Globus pallidus (tissue), 1 donor: ENCODE measurements around the gene RPL22.
A peak's percentile ranks its signal among the peaks of the same experiment; 100 is the strongest.

Experiments used
- DNase-seq: peaks from one replicate; pipeline ENCODE4 v3.0.0-alpha.2; 2015; ENCODE audit warnings: low spot score

Gene RPL22

DNA sequence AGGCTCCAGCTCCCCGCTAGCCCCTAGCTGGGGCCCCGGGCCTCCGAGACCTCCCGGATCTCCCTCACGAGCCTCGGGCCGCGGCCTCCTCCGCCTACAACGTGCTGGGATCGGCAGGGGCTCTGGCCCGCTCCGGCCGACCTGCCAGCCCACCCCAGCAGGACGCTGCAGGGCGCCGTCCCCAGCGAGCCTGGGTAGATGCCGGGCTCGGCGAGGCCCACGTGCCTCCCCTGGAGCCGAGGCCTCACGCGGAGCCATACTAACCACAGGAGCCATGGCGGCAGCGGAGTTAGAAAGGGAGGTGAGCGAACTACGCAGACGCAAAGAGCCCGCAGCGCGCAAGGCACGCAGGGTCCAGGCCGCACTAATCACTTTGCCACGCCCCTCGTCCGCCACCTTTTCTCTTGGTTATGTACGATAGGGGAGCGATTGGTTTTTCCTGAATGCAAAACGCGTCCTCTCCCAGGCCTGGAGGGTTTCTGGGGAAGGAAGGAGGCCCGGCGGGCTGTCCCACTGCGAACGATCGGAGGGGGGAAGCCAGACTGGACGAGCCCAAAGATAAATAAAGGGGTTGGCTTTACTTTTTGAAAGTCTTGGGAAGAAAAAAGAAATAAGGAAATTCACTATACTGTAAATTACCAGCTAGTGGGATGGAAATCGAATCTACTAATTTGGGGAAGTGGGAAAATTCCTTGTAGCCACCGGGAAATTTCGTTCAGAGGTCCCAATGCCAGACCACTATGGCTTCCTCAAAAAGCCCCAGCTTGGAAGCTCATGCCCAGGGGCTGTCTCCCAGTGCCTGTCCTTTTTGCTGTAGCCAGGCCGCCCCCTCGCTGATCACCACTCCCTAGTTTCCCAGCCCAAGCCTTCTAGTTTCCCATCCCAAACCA lies at the start of gene RPL22:
TSS of gene RPL22 (minus strand) at position 298 of the 890 bp plus-strand sequence. CDS start at position 276, 22 bp downstream.
- peak; percentile 99 for DNase-seq

DNA sequence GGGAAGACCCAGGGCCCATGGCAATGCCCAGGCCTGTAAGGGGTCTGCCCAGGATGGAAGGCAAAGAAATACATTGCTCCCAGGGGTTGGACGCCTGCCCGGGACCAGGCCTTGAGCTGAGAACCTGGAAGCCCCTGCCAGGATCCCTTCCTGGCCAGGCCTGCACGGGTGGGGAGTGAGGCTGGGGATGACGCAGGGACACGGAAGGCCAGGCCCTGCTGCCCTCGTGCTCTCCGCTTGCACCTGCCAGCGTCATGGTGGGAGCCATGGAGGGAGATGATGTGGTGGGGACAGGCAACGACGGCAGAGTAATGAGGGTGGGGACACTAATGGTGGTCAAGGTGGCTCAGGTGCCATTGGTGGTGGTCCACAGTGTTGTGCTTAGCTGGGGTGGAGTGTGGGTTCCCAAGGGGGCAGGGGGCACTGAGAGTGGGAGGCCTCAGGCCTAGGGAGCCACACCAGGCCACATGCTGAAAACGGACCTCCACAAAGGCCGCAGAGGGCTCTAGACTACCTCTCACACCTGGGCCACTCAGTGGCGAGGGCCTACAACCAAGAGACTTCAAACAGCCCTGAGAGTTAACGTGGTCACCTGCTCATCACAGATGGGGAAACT lies 48.9 kb upstream of the RPL22 start:
- DNase-seq: no peak

DNA sequence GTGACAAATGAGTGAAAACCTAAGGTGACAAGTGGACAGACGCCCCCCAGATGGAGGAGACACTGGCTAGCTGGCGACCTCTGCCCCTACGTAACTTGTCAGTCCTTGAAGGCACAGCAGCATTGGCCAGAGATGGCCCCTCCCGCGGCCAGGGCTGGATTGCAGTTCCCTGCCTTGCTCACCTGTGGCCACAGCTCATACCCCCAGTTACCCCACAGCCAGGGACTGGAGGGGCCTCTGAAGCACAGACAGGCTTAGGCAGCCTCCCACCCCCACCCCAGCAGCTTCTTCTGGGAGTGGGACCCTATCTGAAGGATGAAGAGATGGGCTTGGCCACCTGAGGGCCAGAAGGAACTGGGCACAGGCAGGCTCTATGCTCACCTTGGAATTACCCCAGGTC lies 48.3 kb upstream of the RPL22 start:
- DNase-seq: no peak

DNA sequence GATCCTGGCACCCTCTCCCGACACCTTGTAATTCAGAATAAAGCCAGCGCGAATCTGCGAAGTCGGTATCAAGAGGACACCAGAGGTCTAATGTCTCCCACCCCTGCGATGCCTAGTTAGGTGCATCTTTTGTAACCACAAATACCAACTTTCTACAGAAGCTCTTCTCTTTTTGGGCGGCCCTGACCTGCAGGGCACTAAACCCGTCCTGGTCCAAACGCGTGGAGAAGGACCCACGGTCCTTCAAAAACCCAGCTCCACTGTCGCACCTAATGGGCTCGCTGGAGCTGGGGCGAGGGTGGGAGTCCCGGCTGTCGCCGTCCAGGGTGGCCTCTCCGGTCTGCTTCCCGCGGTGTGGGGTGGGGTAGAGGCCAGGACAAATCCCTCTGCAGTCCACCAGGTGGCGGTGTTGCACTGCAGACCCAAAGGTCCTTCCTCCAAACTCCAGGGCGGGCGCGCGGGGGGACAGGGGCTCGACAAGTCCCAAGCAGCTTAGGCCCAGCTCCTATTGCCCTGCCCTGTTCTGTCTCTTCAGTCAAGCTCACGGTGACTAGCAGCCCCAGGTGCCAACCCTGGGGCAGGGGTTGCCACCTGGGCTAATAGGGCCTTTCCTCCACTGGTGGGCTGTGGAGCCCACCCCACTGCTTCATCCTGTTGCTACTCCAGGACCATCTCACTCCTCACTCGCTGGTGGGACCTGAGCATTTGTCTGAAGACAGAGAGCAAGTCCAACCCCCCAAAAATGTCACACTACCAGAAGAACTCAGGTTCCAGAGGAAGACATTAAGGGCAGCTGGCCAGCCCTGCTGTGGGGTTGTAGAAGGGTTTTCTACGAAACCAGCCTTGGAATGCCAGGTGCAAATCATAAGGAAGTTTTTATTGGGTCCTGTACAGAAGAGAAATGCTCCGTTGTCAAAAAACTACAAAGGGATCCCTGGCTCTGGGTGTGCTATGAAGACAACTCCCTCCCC lies 47.4 kb upstream of the RPL22 start:
- DNase-seq: peak; percentile 58

DNA sequence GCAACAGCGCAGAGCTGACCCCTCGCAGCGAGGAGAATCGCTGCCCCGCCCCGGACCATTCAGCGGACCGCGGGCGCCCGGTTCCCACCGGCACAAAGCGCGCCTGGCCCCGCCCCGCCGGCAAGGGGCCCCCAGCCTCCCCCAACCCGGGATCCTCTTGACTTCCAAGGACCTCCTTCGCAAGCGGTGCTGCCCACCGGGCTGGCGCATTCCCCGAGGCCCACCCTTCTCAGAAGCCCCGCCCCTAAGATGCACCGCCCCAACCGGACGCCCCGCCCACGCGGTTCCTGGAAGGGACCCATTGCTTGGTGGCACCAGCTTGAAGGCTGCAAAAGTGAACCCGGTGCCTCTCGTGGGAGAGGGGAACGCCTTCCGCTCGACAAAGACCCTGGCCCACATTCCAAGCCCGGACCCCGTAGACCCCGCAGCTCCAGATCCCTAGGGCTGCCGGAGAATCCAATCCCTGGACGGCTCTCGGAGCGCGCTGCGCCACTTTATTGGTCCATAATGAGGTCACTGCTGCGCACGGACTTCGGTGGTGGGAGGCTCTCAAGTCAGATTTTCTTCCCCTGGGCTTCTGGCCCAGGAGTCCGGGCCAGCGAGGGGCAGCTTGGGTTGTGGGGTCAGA lies 46.6 kb upstream of the RPL22 start:
- no peak for DNase-seq

DNA sequence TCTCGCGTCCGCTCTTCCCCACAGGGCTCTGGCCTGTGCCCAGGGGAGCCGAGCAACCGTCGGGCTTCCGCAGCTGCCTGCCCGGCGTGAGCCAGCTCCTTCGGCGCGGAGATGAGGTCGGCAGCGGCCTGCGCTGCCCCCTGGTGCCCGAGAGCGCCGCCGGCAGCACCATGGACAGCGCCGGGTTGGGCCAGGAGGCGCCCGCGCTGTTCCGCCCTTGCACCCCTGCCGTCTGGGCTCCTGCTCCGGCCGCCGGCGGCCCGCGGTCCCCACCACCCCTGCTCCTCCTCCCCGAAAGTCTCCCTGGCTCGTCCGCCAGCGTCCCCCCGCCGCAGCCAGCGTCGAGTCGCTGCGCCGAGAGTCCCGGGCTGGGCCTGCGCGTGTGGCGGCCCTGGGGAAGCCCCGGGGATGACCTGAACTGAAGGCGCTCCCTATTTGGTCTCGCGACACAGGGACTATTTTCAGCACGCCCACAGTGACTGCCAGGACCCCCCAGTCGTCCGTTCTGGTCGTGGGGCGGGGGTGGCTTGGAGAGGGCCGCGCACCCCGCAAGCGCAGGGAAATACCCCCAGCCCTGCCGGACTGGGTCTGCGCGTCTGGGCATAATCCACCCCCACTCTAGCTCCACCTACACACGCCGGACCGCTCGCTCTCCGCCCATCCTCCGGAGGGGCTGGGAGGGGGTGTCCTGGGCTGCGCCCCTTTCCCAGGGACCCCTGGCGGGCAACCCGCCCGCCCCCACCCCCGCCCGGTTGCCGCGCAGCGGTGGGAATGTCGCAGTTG lies 45.9 kb upstream of the RPL22 start:
- DNase-seq: peak; percentile 62

DNA sequence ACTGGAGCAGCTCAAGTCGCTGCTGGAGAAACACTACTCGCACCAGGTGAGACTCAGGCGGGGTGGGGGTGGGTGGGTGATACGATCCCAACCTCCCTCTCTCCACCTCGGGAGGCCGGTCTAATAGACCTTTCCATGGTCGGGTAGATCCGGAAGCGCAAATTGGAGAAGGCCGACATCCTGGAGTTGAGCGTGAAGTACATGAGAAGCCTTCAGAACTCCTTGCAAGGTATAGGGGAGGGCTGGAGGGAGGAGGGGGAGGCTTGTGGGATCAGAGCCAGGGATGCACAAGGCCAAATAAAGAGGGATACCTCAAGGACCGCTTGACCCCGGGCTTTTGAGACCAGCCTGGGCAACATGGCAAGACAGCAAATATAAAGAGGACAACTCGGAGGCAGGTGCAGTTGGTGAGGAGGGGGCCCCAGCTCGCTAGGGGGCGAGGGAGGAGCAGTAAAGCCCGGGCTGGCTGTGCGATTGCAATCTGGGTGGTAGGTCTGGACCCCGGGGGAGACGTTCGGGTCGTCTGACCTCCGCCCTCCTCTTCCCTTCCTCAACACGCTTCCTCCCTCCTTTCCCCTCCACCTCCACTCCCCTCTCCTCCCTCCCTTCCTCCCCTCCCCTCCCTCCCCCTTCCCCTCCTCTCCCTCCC lies 45.1 kb upstream of the RPL22 start:
- DNase-seq: no peak

DNA sequence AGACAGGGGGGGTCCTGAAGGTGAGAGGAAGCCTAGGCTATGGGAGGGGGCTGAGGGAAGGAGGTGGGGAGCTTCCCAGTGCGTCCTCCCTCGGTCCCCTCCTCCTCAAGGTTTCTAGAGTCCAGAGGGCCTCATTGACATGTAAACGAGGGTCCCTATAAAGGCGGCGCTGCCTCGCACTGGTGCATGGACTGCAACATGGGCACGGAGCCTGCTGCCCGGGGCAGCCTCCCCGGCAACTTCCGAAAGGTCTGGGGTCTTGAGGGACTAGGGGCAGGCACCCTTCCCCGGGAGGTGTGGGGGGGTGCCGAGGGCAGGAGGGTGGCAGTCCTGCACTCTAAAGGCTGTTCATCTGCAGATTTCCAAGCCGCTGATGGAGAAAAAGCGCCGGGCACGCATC lies 44.6 kb upstream of the RPL22 start, which contains the start of gene HES3:
TSS of gene HES3 (plus strand) at position 187 of the 400 bp plus-strand sequence. CDS start at position 374, 187 bp downstream.
- no peak for DNase-seq

DNA sequence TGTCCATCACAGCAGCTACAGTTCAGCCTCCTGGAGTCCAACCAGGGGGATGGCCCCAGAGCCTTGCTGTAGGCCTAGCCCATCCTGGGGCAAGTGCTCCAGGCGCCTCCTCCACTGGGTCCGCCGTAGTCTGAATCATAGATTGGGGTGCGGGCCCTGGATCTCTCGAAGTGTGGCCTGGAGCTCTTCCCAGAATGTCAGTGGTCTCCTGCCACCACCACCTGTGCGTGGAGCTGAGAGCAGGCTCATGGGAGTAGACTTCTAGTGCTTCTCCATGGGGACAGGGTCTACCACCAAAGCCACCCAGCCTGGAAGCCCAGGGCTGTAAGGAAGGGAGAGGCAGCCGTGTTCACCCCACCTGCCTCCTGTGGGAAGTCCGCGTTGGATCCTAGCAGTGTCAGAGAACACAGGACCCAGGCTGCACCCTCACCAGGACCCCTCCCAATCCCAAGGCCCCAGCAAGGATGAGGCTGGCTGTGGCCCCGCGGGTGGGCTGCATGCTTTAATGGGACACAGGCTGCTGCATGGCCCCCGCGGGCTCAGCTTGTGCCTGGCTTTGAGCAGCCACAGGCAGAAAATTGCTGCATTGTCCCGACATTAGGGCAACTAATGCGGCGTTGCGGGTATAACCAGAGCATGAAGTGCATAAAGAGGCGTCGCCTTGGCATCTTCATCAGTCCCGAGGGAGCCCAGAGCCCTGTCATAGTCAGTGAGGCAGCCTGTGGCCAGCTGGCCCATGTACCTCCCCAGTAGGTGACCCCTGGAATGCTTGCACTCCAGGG lies 43.8 kb upstream of the RPL22 start:
- no peak for DNase-seq

DNA sequence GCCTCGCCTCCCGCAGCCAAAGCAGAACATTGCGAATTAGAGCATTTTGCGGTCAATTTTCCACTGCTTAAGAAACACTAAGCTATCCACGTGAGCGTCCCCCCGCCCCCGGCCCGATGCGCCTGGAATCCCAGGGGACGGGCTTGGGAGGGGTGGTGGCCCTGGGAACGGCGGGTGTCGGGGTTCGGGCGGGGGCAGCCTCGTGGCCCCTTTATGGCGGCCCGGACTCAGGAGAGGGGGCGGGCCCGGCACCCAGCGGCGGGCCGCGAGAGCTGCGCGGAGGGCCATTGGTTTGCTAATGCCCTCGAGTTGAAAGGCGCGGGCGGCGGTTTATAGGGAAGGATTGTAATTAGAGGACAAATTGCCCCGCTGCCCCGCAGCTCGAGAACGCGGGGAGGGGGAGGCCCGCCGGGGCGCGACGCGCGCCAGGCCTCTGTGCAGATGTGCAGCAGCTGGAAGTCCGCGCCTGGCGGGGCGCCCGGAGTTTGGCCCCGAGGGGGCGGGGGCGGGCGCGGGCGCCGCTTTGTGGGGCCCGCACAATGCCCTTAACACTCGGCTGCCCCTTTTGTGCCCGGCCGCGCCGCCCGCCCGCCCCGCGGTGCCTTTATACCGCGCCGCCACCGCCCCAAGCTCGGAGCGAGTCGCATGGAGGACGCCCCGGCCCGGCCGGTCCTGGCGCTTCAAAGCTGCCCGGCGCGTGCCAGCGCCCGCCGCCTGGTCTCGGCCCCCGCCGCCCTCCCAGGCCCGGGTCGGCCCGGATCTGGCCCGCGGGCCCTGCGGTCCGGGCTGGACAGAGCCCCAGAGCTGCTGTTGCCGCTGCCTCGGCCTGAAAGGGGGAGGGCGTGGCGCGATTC lies 42.7 kb upstream of the RPL22 start:
- DNase-seq: no peak

DNA sequence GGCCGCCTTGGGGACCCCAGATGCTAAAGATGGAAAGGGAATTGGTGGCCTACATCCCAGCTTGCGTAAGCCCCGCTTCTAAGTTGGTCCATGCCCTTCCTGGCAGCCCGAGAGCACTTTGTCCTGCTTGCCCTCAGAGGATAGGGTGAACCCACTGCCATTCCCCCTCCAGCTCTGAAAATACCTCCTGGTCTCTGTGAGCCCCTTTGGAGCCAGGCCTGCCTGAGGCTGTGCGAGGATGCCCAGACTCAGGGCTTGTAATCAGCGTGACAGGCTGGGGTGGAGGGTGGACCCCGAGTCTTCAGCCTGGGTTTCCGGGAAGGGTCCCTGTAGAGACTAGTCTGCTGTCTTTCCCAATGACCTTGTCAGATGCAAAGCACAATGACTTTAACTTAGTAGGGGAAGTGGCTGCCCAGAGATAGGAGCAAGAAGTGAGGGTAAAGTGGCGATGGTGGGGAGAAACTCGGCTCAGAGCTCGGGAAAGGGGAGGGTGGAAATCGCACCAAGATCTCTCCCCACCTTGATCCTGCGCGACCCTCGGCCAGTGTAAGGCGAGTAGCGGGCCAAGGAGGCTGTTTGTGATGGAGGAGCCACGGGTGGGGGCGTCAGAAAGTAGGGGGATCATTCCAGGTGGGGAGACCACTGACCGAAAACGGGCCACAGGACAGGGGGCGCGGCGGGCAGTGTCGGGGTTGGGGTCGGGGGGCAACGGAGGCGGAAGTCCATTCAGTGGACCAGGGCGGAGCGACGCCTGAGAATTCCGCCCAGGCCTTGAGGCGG lies 41.9 kb upstream of the RPL22 start:
- no peak for DNase-seq

DNA sequence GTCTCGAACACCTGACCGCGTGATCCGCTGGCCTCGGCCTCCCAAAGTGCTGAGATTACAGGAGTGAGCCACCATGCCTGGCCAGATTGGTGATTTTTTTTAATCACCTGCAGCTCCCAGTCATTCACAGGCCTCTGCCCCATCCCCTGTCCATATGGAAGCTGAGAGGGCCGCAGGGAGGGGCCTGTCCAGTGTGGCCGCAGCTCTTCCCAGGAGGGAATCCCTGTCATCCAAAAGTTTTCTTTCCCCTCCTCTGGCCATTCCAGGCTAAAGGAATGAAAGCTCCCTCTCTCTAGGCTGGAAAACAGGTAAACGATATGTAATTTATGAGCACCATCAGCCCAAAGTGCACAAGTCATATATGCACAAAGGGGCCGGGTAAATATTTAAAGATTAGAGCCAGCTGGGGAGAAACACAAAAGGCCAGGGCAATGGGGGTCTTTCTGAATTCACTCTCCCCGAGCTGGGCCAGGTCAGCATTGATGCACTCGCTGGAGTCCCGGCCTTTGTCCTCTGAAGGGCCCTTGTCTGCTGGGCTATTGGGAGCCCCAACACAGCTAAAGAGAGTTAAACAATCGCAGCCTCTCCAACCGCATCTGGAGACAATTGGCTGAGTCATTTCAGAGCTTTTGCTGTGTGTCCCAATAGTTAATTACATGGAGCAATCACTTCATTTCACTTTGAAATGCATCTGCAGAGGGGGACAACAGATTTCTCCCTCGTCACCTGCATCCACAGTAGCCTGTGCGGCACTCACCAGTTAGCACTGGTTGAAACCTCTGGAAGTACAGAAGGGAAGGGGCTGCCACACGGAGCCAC lies 40.8 kb upstream of the RPL22 start:
- no peak for DNase-seq

DNA sequence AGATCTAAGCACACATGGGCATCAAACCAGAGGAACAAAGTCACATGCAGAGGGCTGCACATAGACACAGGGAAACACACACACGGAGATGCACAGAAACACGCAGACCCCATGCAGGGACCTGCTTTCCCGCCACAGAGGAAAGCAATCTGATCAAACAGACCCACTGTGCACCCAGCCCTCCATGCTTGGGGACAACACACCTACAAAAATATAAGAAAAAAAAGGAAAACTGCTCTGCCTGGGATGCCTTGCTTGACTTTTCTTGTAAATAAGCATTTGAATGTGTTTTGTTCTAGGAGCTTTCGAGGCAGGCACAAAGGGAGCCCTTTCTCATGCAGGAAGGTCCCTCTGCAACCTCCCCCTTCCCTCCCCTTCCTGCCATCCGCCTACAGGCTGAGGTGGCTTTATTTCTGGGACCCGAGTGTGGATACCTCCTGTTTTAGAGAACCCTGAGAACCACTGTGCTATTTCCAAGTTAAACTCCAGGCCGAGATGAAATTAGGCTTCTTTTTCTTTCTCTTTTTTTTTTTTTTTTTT lies 39.9 kb upstream of the RPL22 start:
- no peak for DNase-seq

DNA sequence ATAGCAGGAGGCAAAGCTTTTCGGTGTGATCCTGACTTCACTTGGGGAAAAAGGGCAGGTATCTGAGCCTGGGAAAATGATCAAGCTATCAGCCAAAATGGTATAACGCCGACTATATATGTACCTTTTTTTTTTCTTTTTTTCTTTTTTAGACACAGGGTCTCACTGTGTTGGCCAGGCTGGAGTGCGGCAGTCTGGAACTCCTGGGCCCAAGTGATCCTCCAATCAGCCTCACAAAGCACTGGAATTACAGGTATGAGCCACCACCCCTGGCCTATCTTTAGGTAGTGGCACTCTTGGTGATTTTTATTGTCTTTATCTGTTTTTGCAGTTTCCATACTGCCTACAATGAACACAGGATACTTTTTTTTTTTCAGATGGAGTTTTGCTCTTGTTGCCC lies 37.7 kb upstream of the RPL22 start:
- DNase-seq: no peak

DNA sequence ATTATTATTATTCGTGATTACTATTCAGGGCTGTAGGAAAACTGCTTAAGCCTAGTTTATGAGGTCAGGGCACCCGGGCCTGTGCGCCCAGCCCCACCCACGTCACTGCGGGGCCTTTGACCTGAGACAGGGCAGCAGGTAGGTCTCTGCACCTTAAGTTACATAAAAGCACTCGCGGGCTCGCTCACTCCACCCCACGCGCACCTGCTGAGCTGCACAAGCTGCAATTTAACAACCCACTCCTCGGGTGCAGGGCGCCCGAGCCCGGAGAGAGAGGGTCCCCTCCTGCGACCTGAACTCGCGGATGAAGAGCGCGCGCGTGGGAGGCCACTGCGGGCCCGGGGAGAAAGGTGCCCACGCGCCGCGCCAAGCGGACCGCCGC lies 35.9 kb upstream of the RPL22 start:
- DNase-seq: no peak

DNA sequence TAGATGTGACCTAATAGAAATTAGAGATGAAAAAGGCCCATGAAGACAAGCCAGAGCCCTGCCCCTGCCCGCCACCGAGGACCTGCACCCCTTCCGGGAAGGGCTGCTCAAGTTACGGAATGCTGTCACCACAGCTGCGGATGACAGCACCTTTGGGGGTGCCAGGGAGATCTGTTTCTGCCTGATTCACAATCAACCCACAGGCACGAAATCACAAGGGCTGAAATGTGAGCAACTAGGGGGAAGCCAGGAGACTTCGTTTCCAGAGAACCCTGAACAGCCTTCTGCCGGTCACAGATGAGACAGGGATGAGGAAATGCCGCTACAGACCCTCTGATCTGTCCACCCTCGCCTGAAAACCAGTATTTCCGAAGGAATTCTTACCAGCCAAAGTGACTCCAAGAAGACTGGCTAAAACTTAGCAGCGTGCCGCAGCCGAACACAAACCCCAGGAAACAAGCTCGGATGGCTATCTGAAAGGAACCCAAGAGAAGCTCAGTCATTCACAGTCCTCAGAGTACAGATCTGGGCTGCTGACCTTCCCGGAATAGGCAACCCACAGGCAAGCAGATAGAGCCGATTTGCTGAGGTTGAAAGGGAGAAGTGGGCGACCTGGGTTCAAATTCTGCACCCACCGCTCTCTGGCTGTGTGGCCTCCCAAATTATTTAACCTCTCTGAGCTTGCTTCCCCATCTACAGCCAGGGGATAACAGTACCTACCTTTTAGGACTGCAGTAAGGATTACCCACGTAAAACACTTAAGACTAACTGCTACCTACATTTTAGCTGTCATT lies 35.3 kb upstream of the RPL22 start:
- no peak for DNase-seq
